Kidney (tissue), 14 donors: ENCODE data around the gene ISCA2. TPM values are rescaled to one million over a fixed set of nuclear protein-coding genes. Genes with fewer than 3 reads are reported as not detected.

Experiments used
- DNase-seq, 5 donors: peaks; one replicate each; pipeline ENCODE4 v3.0.0-alpha.2; 2013 to 2020
- FAIRE-seq: peaks from 2 replicates; lab custom pipeline; 2012; peaks lifted over from hg19 to GRCh38; lab: Jason Lieb, UNC
- H3K27ac ChIP-seq, 2 donors: one replicate each; pipeline ENCODE4 v1.7.0; 2013; ENCODE audit warnings: low read depth in 2 of 2, low read length in 2 of 2, inconsistent platforms in 1 of 2
- H3K27me3 ChIP-seq: one replicate; pipeline ENCODE4 v1.7.1; 2013; ENCODE audit warnings: low read length, inconsistent platforms; ENCODE audit not compliant: control insufficient read depth, insufficient read depth
- H3K36me3 ChIP-seq, 3 donors: one replicate each; pipeline versions ENCODE4 v1.7.0 to v1.7.1; 2013; ENCODE audit warnings: low read length in 3 of 3, control low read depth in 1 of 3, inconsistent platforms in 1 of 3; ENCODE audit not compliant: insufficient read depth in 3 of 3, control insufficient read depth in 2 of 3
- H3K4me1 ChIP-seq, 3 donors: one replicate each; pipeline versions ENCODE4 v1.7.0 to v1.7.1; 2013; ENCODE audit warnings: low read length in 3 of 3, inconsistent platforms in 1 of 3, low read depth in 1 of 3; ENCODE audit not compliant: control insufficient read depth in 2 of 3, insufficient read depth in 2 of 3
- H3K4me3 ChIP-seq, 3 donors: one replicate each; pipeline versions ENCODE4 v1.7.0 to v1.8.1; 2013; ENCODE audit warnings: low read length in 3 of 3, control low read depth in 1 of 3, inconsistent platforms in 1 of 3
- H3K9ac ChIP-seq, 3 donors: one replicate each; pipeline versions ENCODE4 v1.7.0 to v1.7.1; 2013; ENCODE audit warnings: low read length in 3 of 3, control low read depth in 1 of 3, inconsistent platforms in 1 of 3
- H3K9me3 ChIP-seq, 3 donors: one replicate each; pipeline versions ENCODE4 v1.7.0 to v1.7.1; 2013; ENCODE audit warnings: low read length in 3 of 3, control low read depth in 1 of 3, inconsistent platforms in 1 of 3; ENCODE audit not compliant: control insufficient read depth in 2 of 3, insufficient read depth in 1 of 3
- intact Hi-C: fragments of 100-400 bp; cut with DNase I; formaldehyde crosslinking; loops from one replicate; pipeline ENCODE4 v1.11.1; 2022
- polyA plus RNA-seq: library from polyadenylated mRNA; stranded (reverse); fragments of 350-450 nt; fragmentation: Illumina TruSeq; extraction: RNeasy Lipid Tissue Mini Kit (QIAGEN cat#74804); gene quantifications from one replicate; pipeline ENCODE4 v1.2.3, GENCODE V29; 2014; ENCODE audit warnings: low read depth, low replicate concordance; ENCODE audit not compliant: insufficient read depth
- total RNA-seq: library from RNA; stranded (reverse); fragmentation: NEBNext Ultra II Directional; extraction: Animal tissue kit (Norgen Biotek cat#: 25700); gene quantifications from one replicate; pipeline ENCODE4 v1.2.1, GENCODE V29; 2021
- TF ChIP-seq, protein P1 (sequence below): IDR thresholded peaks from 3 replicates; pipeline ENCODE4 v1.5.1; 2012; ENCODE audit warnings: mild to moderate bottlenecking, moderate library complexity, borderline replicate concordance; ENCODE audit not compliant: insufficient read depth; ENCODE audit errors: extremely low read depth
- donor health status: control.
- donor health status: control.
- donor health status: control.
- donor health status: control.
- donor health status: control.
- donor health status: DM: yes; HTN: yes; CAD: no.
- donor health status: Normal renal cell carcinoma (clear cell type).

The ISCA2 gene
- total and polyA plus RNA-seq, 2 donors from 2014 or later = 27.1 to 60.1 TPM

DNA sequence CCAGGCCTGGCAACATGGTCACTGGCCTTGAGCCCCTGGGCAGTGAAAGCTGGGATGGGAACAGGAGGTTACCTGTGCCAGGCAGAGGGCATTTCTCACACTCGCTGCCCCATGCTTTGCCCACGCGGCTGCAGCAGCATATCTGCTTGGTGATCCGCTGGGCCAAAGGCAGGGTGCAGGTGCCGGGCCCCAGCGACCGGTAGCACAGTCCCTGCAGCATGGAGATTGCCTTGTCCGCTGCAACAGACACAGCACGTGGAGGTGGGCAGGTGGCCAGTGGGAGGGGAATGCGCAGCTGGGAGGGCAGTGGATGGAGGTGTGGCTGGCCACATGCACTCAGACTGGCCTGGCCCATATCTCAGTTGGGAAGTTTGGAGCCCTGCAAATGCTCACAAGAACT is 35.3 kb downstream of the ISCA2 start:
- Histone ChIP-seq H3K4me1 (no peaks in the 10 kb centered on the region), H3K4me3 (no peak overlapping the region), H3K27ac (no peak overlapping the region), H3K27me3 (no peaks in the 10 kb centered on the region), H3K9me3 (no peaks in the 10 kb centered on the region), H3K9ac (no peak overlapping the region), H3K36me3 (no peaks in the 10 kb centered on the region)
- FAIRE-seq (no peak), DNase-seq (no peak)
- intact Hi-C loops = no loop called here
- TF ChIP-seq, protein P1, sequence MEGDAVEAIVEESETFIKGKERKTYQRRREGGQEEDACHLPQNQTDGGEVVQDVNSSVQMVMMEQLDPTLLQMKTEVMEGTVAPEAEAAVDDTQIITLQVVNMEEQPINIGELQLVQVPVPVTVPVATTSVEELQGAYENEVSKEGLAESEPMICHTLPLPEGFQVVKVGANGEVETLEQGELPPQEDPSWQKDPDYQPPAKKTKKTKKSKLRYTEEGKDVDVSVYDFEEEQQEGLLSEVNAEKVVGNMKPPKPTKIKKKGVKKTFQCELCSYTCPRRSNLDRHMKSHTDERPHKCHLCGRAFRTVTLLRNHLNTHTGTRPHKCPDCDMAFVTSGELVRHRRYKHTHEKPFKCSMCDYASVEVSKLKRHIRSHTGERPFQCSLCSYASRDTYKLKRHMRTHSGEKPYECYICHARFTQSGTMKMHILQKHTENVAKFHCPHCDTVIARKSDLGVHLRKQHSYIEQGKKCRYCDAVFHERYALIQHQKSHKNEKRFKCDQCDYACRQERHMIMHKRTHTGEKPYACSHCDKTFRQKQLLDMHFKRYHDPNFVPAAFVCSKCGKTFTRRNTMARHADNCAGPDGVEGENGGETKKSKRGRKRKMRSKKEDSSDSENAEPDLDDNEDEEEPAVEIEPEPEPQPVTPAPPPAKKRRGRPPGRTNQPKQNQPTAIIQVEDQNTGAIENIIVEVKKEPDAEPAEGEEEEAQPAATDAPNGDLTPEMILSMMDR = no peak

- Histone ChIP-seq H3K9me3 (no peaks in the 10 kb centered on the region), H3K4me3 (no peak overlapping the region), H3K27ac (no peak overlapping the region), H3K36me3 (no peaks in the 10 kb centered on the region), H3K9ac (no peak overlapping the region), H3K27me3 (no peaks in the 10 kb centered on the region), H3K4me1 (no peaks in the 10 kb centered on the region)
- TF ChIP-seq, protein P1 = no peak
- intact Hi-C loops = no loop called here
- no peak for DNase-seq
- FAIRE-seq = no peak
Observed at GRCh38 chr14:74531006-74531405, 37.4 kb downstream of the ISCA2 start.

DNA sequence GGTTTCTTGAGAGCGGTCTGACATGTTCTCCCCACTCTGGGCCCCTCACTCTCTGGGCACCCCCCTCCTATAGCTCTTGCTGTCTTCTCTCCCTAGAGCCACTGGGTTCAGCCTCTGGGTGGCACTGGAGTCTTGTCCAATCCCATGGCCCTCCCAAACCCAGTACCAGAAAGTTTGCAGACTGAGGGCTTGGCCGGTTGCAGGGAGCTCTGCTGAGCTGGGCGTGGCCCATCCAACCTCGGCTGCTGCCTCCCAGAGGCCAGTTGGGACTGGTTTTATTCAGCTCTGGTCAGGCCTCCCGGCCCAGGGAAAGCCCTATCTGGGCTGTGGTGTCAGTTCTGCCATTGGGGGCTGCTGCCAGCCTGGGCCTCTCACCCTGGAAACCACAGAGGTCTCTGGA is 37.9 kb downstream of the ISCA2 start:
- no peaks in the 10 kb centered on the region for H3K4me1 ChIP-seq
- no peak overlapping the region for H3K27ac ChIP-seq
- no peak overlapping the region for H3K4me3 ChIP-seq
- DNase-seq = no peak
- TF ChIP-seq, protein P1 = no peak
- H3K9me3 ChIP-seq = no peaks in the 10 kb centered on the region
- H3K9ac ChIP-seq = no peak overlapping the region
- H3K27me3 ChIP-seq = no peaks in the 10 kb centered on the region
- intact Hi-C loops = no loop called here
- no peak for FAIRE-seq
- no peaks in the 10 kb centered on the region for H3K36me3 ChIP-seq

- FAIRE-seq (no peak), DNase-seq (no peak)
- H3K36me3 ChIP-seq = no peaks in the 10 kb centered on the region
- no peaks in the 10 kb centered on the region for H3K4me1 ChIP-seq
- intact Hi-C loops = no loop called here
- H3K27ac ChIP-seq = no peak overlapping the region
- H3K9ac ChIP-seq = no peak overlapping the region
- TF ChIP-seq, protein P1 = no peak
- no peaks in the 10 kb centered on the region for H3K27me3 ChIP-seq
- no peaks in the 10 kb centered on the region for H3K9me3 ChIP-seq
- no peak overlapping the region for H3K4me3 ChIP-seq
Observed at GRCh38 chr14:74532246-74532645, 38.7 kb downstream of the ISCA2 start.
